Liver (tissue), 3 donors: ENCODE measurements around the gene HNRNPA2B1.

Experiments
- ATF3 ChIP-seq: IDR thresholded peaks from 2 replicates; pipeline ENCODE4 v1.6.1; 2016; ENCODE audit warnings: antibody characterized with exemption
- CTCF ChIP-seq: fragments of 150-350 bp; IDR thresholded peaks from 2 replicates; pipeline ENCODE4 v1.5.1; 2017; ENCODE audit warnings: improper control_type of control experiment, low read depth, low read length; ENCODE audit not compliant: missing input control
- HNF4A ChIP-seq, 2 donors: conservative IDR thresholded peaks; 2 replicates each; pipeline ENCODE4 v1.6.1; 2016; ENCODE audit warnings: antibody characterized with exemption in 2 of 2, mild to moderate bottlenecking in 2 of 2
- JUND ChIP-seq, 2 donors: IDR thresholded peaks; 2 replicates each; pipeline ENCODE4 v1.6.1; 2016; ENCODE audit warnings: antibody characterized with exemption in 2 of 2
- MAX ChIP-seq: IDR thresholded peaks from 2 replicates; pipeline ENCODE4 v1.6.1; 2016; ENCODE audit warnings: antibody characterized with exemption
- NR2F2 ChIP-seq: IDR thresholded peaks from 2 replicates; pipeline ENCODE4 v1.6.1; 2016; ENCODE audit warnings: antibody characterized with exemption
- RAD21 ChIP-seq, 2 donors: IDR thresholded peaks; 2 replicates each; pipeline ENCODE4 v1.6.1; 2016; ENCODE audit warnings: antibody characterized with exemption in 2 of 2, mild to moderate bottlenecking in 2 of 2
- REST ChIP-seq: IDR thresholded peaks from 2 replicates; pipeline ENCODE4 v1.6.1; 2016; ENCODE audit warnings: antibody characterized with exemption, mild to moderate bottlenecking
- RXRA ChIP-seq, 2 donors: IDR thresholded peaks; 2 replicates each; pipeline ENCODE4 v1.6.1; 2017 to 2018; ENCODE audit warnings: antibody characterized with exemption in 2 of 2, mild to moderate bottlenecking in 1 of 2
- TAF1 ChIP-seq: conservative IDR thresholded peaks from 2 replicates; pipeline ENCODE4 v1.6.1; 2016; ENCODE audit warnings: antibody characterized with exemption, mild to moderate bottlenecking
- YY1 ChIP-seq: IDR thresholded peaks from 2 replicates; pipeline ENCODE4 v1.6.1; 2016; ENCODE audit warnings: antibody characterized with exemption, mild to moderate bottlenecking
- donor health status: healthy.
- donor health status: healthy.

GRCh38 chr7:26159243-26159642, 41.3 kb downstream of the HNRNPA2B1 start:
- TF ChIP-seq CTCF (no peak), ATF3 (no peak), RXRA (IDR thresholded peaks at IDR 0.05) (no peak), HNF4A (conservative IDR thresholded peaks at IDR 0.05) (no peak), REST (no peak), MAX (no peak), RAD21 (IDR thresholded peaks at IDR 0.05) (no peak), NR2F2 (no peak), TAF1 (no peak), YY1 (no peak), JUND (IDR thresholded peaks at IDR 0.05) (no peak)
